DND-41 (cell line): Measurements from ENCODE around the gene TRO.

Experiments
- ATAC-seq: fragments of 200-7000 bp; cut with Tn5 transposase; 3 replicates; pipeline ENCODE4 v1.9.1; 2021; ENCODE audit warnings: low read depth; ENCODE audit not compliant: insufficient read depth
- DNase-seq: peaks from one replicate; pipeline ENCODE4 v3.0.0-alpha.2; 2020
- H2AFZ ChIP-seq: 2 replicates; pipeline ENCODE4 v1.6.0; 2012; ENCODE audit warnings: low read depth, low read length
- H3K27ac ChIP-seq: 2 replicates; pipeline ENCODE4 v1.5.1; 2012; ENCODE audit warnings: low read length, inconsistent platforms
- H3K27me3 ChIP-seq: fragments of 200-600 bp; sonication (generic); 2 replicates; pipeline ENCODE4 v1.6.0; 2012; ENCODE audit warnings: low read length, mild to moderate bottlenecking, inconsistent platforms; ENCODE audit not compliant: insufficient read depth, poor library complexity
- H3K36me3 ChIP-seq: 2 replicates; pipeline ENCODE4 v1.5.1; 2012; ENCODE audit warnings: low read length, inconsistent platforms; ENCODE audit not compliant: insufficient read depth
- H3K4me1 ChIP-seq: 2 replicates; pipeline ENCODE4 v1.5.1; 2012; ENCODE audit warnings: mild to moderate bottlenecking, low read length; ENCODE audit not compliant: insufficient read depth
- H3K4me2 ChIP-seq: 2 replicates; pipeline ENCODE4 v1.6.0; 2012; ENCODE audit warnings: mild to moderate bottlenecking, moderate library complexity, low read length, inconsistent platforms; ENCODE audit not compliant: insufficient read depth
- H3K4me3 ChIP-seq, 2 experiments: fragments of 200-600 bp in 1 of 2; shearing (Covaris generic) in 1 of 2; 2 replicates each; pipeline ENCODE4 v1.5.1; 2012 to 2016; ENCODE audit warnings: inconsistent platforms in 2 of 2, low read length in 2 of 2, mild to moderate bottlenecking in 2 of 2, low read depth in 1 of 2, moderate library complexity in 1 of 2
- H3K79me2 ChIP-seq: 2 replicates; pipeline ENCODE4 v1.6.0; 2012; ENCODE audit warnings: low read length, inconsistent platforms; ENCODE audit not compliant: insufficient read depth
- H3K9ac ChIP-seq: 2 replicates; pipeline ENCODE4 v1.6.0; 2012; ENCODE audit warnings: low read depth, mild to moderate bottlenecking, inconsistent platforms, low read length, moderate library complexity
- H3K9me3 ChIP-seq: 2 replicates; pipeline ENCODE4 v1.5.1; 2012; ENCODE audit warnings: low read length, moderate library complexity, mild to moderate bottlenecking, inconsistent platforms; ENCODE audit not compliant: insufficient read depth, severe bottlenecking
- H4K20me1 ChIP-seq: 2 replicates; pipeline ENCODE4 v1.6.0; 2012; ENCODE audit warnings: low read length; ENCODE audit not compliant: insufficient read depth
- EZH2 ChIP-seq: IDR thresholded peaks from 3 replicates; pipeline ENCODE4 v1.6.1; 2012; ENCODE audit warnings: borderline replicate concordance, low read depth, mild to moderate bottlenecking, moderate library complexity, low read length, inconsistent platforms; ENCODE audit not compliant: severe bottlenecking
- TF ChIP-seq, protein P1 (sequence below): IDR thresholded peaks from 2 replicates; pipeline ENCODE4 v1.5.1; 2012; ENCODE audit warnings: borderline replicate concordance, low read length, moderate library complexity, mild to moderate bottlenecking; ENCODE audit not compliant: poor library complexity, severe bottlenecking; ENCODE audit errors: extremely low read depth

The TRO gene

GRCh38 chrX:54934058-54934457, 13.4 kb downstream of the TRO start:
- no peak overlapping the region for H3K4me3 ChIP-seq
- DNase-seq (no peak), ATAC-seq (no peak)
- H2AFZ ChIP-seq: no peak overlapping the region
- no peaks in the 10 kb centered on the region for H3K79me2 ChIP-seq
- no peaks in the 10 kb centered on the region for H3K27me3 ChIP-seq
- no peak overlapping the region for H3K4me2 ChIP-seq
- H3K4me1 ChIP-seq: no peaks in the 10 kb centered on the region
- H4K20me1 ChIP-seq: no peaks in the 10 kb centered on the region
- H3K9me3 ChIP-seq: no peaks in the 10 kb centered on the region
- TF ChIP-seq EZH2: no peak
- TF ChIP-seq, protein P1, sequence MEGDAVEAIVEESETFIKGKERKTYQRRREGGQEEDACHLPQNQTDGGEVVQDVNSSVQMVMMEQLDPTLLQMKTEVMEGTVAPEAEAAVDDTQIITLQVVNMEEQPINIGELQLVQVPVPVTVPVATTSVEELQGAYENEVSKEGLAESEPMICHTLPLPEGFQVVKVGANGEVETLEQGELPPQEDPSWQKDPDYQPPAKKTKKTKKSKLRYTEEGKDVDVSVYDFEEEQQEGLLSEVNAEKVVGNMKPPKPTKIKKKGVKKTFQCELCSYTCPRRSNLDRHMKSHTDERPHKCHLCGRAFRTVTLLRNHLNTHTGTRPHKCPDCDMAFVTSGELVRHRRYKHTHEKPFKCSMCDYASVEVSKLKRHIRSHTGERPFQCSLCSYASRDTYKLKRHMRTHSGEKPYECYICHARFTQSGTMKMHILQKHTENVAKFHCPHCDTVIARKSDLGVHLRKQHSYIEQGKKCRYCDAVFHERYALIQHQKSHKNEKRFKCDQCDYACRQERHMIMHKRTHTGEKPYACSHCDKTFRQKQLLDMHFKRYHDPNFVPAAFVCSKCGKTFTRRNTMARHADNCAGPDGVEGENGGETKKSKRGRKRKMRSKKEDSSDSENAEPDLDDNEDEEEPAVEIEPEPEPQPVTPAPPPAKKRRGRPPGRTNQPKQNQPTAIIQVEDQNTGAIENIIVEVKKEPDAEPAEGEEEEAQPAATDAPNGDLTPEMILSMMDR: no peak
- H3K27ac ChIP-seq: no peak overlapping the region
- H3K36me3 ChIP-seq: no peaks in the 10 kb centered on the region
- H3K9ac ChIP-seq: no peak overlapping the region

GRCh38 chrX:54934890-54935289, 14.3 kb downstream of the TRO start:
- no peaks in the 10 kb centered on the region for H3K9me3 ChIP-seq
- ATAC-seq (no peak), DNase-seq (no peak)
- no peak overlapping the region for H3K4me3 ChIP-seq
- no peak overlapping the region for H2AFZ ChIP-seq
- no peak overlapping the region for H3K9ac ChIP-seq
- H3K4me2 ChIP-seq: no peak overlapping the region
- H3K79me2 ChIP-seq: no peaks in the 10 kb centered on the region
- no peaks in the 10 kb centered on the region for H4K20me1 ChIP-seq
- no peak for TF ChIP-seq EZH2
- TF ChIP-seq, protein P1: no peak
- H3K36me3 ChIP-seq: no peaks in the 10 kb centered on the region
- H3K27ac ChIP-seq: no peak overlapping the region
- H3K4me1 ChIP-seq: no peaks in the 10 kb centered on the region
- no peaks in the 10 kb centered on the region for H3K27me3 ChIP-seq

- Histone ChIP-seq H3K9me3 (no peaks in the 10 kb centered on the region), H3K79me2 (no peaks in the 10 kb centered on the region), H3K4me3 (no peak overlapping the region), H4K20me1 (no peaks in the 10 kb centered on the region), H3K4me1 (no peaks in the 10 kb centered on the region), H3K4me2 (no peak overlapping the region), H3K27me3 (no peaks in the 10 kb centered on the region), H2AFZ (no peak overlapping the region), H3K27ac (no peak overlapping the region), H3K9ac (no peak overlapping the region), H3K36me3 (no peaks in the 10 kb centered on the region)
- no peak for ATAC-seq
- DNase-seq: no peak
- TF ChIP-seq EZH2: no peak
- TF ChIP-seq, protein P1: no peak
These were observed 14.7 kb downstream of the TRO start for GRCh38 chrX:54935306-54935705.

DNA sequence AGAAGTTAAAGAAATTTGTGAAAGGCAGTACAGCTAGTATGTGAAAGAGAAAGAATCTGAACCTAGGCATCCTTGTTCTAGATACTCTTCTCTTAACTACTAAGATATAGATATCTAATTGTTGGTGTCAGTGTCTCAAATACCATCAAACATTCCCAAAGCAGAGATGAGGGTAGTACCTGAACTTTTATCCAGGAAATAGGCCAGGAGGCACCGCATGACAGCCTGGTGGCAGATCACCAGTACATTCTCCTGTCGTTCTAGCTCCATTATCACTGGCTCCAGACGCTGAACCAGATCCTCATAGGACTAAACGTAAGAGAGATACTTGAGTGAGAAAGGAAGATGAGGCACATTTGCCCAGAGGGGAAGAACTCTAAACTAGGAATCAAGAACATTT, 16.8 kb downstream of the TRO start:
- H4K20me1 ChIP-seq: no peaks in the 10 kb centered on the region
- no peak overlapping the region for H3K4me3 ChIP-seq
- no peak overlapping the region for H3K9ac ChIP-seq
- no peaks in the 10 kb centered on the region for H3K9me3 ChIP-seq
- no peak overlapping the region for H3K4me2 ChIP-seq
- H3K27ac ChIP-seq: no peak overlapping the region
- H3K4me1 ChIP-seq: no peaks in the 10 kb centered on the region
- TF ChIP-seq EZH2: no peak
- H2AFZ ChIP-seq: no peak overlapping the region
- no peaks in the 10 kb centered on the region for H3K36me3 ChIP-seq
- H3K79me2 ChIP-seq: no peaks in the 10 kb centered on the region
- H3K27me3 ChIP-seq: no peaks in the 10 kb centered on the region
- DNase-seq (no peak), ATAC-seq (no peak)
